GM18517 (cell line): ENCODE data around the gene CDS2.

Source experiments
- ATAC-seq: cut with Tn5 transposase; IDR thresholded peaks from one replicate; pipeline ENCODE4 v1.9.1; 2021; ENCODE audit warnings: mild to moderate bottlenecking, moderate library complexity; ENCODE audit not compliant: unreplicated experiment

CDS2 gene

GRCh38 chr20:5177071-5177470 is 50.3 kb downstream of the CDS2 start:
- ATAC-seq, result no peak

DNA sequence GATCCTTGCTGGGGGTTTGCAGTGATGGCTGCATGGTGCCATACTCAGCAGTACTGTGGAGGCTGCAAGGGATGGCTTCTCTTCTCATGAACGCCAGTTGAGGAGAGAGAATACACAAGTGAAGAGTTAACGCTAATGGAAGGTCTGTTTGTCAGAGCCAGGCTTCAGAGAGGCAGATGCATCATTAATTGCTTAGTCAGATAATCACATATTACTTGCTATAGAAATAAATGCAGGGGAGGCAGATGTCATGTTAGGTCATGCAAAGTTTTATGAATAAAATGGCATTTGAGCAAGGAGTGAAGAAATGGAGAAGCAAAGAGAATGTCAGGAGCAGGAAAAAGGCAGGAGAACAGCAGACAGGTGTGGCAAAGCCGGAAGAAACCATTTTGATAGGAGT is 51.2 kb downstream of the CDS2 start:
- ATAC-seq, result no peak

- no peak for ATAC-seq
Measured at GRCh38 chr20:5180421-5180820, 53.6 kb downstream of the CDS2 start.

- ATAC-seq, result no peak
Measured at GRCh38 chr20:5180933-5181332, 54.1 kb downstream of the CDS2 start.

- ATAC-seq, result no peak
Measured at GRCh38 chr20:5181492-5181891, 54.7 kb downstream of the CDS2 start.

GRCh38 chr20:5181958-5182357 is 55.1 kb downstream of the CDS2 start:
- no peak for ATAC-seq

DNA sequence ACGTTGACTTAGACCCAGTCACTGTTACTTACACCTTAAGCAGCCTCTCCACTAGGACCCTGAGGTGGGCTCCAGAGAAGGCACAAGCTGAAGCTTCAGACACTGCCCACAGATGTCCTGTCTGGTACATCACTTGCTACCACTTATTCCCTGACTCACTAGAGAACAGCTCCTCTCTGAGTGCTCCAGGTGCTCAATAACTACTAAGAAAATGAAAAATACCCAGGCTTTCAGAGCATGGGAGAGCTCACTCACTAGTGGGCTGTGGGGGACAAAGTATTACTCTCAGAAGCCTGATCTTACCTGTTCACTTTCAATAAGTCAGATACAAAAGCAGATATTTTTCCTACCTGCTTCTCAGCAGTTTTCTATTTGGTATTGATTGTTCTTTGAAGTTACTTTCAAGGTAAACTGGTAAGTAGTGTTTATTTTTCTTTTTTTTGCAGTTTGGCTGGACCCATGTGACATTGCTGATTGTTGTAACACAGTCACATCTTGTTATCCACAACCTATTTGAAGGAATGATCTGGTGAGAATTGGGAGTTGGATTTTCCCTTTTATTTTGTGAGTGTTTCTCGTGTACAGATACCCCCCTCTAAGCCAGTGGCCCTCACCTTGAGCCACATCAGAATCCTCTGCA is 55.9 kb downstream of the CDS2 start:
- ATAC-seq, result no peak

- ATAC-seq, result no peak
Measured at GRCh38 chr20:5183731-5184474, 57.1 kb downstream of the CDS2 start.

- no peak for ATAC-seq
Measured at GRCh38 chr20:5184684-5185083, 57.9 kb downstream of the CDS2 start.

- ATAC-seq, result no peak
Measured at GRCh38 chr20:5187122-5187521, 60.3 kb downstream of the CDS2 start.

GRCh38 chr20:5188736-5189135 is 61.9 kb downstream of the CDS2 start:
- ATAC-seq, result no peak

DNA sequence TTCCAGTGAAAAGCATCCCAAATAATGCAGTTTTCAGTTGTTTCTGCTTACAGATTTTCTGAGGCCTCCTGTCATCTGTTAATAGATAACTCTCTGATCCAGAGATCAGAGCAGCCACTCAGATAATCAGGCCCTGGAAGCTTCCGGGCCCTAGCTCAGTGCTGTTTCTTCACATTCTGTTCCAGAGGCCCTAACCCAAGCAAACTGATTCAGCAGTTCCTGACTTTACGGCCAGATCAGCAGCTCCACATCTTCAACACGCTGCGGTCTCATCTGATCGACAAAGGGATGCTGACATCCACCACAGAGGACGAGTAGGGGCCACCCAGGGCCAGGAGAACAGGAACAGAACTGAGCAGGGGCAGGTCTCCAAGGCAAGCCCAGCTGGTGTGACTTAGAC is 63.1 kb downstream of the CDS2 start:
- ATAC-seq, result no peak

DNA sequence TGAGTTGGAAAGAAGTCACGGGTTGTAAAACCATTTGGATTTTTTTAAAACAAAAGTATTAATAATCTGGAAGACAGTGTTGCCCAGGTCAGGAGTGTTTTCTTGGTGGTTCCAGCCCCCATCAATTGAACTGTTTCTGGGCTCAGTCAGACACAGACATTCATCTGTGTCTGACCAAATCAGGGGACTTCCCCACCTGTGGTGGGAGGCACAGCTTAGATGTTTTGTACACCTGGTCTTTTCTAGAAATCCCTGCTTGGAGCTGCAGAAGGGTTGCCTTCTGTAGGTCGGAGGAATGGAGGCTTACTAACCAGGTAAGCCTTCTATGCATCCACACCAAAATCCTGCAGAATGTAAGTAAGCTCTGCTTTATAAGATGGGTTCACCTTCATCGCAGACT is 63.6 kb downstream of the CDS2 start:
- ATAC-seq, result no peak

- peak; percentile 48 for ATAC-seq
Measured at GRCh38 chr20:5191829-5192569, 65.2 kb downstream of the CDS2 start.

- ATAC-seq, result peak; percentile 65
Measured at GRCh38 chr20:5192570-5193431, 66.0 kb downstream of the CDS2 start.

- no peak for ATAC-seq
Measured at GRCh38 chr20:5195655-5196054, 68.8 kb downstream of the CDS2 start.

DNA sequence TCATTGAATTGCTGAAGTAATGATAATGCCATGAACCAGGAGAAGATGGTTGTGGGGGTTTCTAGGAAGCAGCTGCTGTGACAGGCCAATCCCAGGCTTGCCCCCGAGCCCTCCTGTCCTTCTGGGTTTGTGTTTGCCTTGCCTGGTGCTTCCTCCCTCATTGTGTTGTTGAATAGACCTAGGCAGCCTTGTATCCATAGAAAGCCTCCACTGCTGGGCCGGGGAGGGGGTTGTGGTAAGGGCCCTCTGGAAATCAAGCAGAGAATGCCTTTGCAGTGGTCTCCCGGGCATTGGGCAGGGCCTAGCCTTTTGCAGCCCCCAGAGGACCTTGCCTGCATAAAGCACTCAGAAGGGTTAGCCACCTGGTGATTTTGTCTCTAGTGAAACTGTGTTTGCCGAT is 69.3 kb downstream of the CDS2 start:
- no peak for ATAC-seq

DNA sequence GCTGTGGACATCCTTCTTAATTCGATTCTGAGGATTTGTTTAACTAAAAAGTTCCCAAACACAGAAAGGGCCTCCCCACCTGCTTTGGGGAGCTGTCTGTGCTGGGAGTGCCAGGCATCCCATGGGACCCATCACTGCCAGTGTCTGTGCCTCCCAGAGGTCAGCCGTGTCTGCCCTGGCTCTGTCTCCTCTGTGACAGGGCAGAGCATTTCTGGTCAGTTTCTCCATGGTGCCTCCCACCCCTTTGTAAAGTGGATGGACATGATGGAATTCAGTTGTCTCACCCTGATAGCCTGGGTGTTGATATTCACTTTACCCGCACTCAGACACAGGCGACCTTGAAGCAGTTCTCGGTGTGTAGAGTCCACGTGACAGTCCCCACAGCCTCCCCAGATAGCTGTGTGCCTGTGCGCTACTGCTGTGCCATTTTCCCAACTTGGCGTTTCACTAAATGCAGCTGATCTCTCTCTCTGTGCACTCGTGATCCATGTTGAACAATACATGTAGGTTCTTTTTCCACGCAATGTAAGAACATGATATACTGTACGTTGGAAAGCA is 70.5 kb downstream of the CDS2 start:
- no peak for ATAC-seq

- no peak for ATAC-seq
Measured at GRCh38 chr20:5197847-5198650, 71.2 kb downstream of the CDS2 start.

GRCh38 chr20:5198651-5198924 is 71.8 kb downstream of the CDS2 start:
- no peak for ATAC-seq
